Skeletal muscle tissue (tissue), 4 donors: ENCODE measurements around the gene INSM1. TPM values are rescaled to one million over a fixed set of nuclear protein-coding genes. Genes with fewer than 3 reads are reported as not detected.
A peak's percentile ranks its signal among the peaks of the same experiment; 100 is the strongest.

Experiments used
- H3K27ac ChIP-seq: one replicate; pipeline ENCODE4 v1.7.0; 2013; ENCODE audit warnings: mild to moderate bottlenecking, low read depth, low read length, inconsistent platforms
- H3K27me3 ChIP-seq, 3 donors: one replicate each; pipeline ENCODE4 v1.7.0; 2013; ENCODE audit warnings: low read length in 3 of 3; ENCODE audit not compliant: control insufficient read depth in 3 of 3, insufficient read depth in 3 of 3
- H3K36me3 ChIP-seq, 3 donors: one replicate each; pipeline ENCODE4 v1.7.0; 2013; ENCODE audit warnings: low read length in 3 of 3; ENCODE audit not compliant: control insufficient read depth in 3 of 3, insufficient read depth in 3 of 3
- H3K4me1 ChIP-seq, 3 donors: one replicate each; pipeline ENCODE4 v1.7.0; 2013; ENCODE audit warnings: low read length in 3 of 3, mild to moderate bottlenecking in 3 of 3; ENCODE audit not compliant: control insufficient read depth in 3 of 3, insufficient read depth in 3 of 3
- H3K4me3 ChIP-seq, 3 donors: one replicate each; pipeline ENCODE4 v1.7.0; 2013; ENCODE audit warnings: low read length in 3 of 3
- H3K9ac ChIP-seq, 3 donors: one replicate each; pipeline ENCODE4 v1.7.0; 2013; ENCODE audit warnings: low read length in 3 of 3, mild to moderate bottlenecking in 3 of 3, moderate library complexity in 2 of 3, low read depth in 1 of 3
- H3K9me3 ChIP-seq, 3 donors: one replicate each; pipeline ENCODE4 v1.7.0; 2013; ENCODE audit warnings: low read length in 3 of 3; ENCODE audit not compliant: control insufficient read depth in 3 of 3
- total RNA-seq: library from RNA; depleted of rRNA; stranded (reverse); fragments of >200 nt; gene quantifications from one replicate; pipeline ENCODE4 v1.2.3, GENCODE V29; 2014
- donor health status: Osteomylitis.

The INSM1 gene, protein sequence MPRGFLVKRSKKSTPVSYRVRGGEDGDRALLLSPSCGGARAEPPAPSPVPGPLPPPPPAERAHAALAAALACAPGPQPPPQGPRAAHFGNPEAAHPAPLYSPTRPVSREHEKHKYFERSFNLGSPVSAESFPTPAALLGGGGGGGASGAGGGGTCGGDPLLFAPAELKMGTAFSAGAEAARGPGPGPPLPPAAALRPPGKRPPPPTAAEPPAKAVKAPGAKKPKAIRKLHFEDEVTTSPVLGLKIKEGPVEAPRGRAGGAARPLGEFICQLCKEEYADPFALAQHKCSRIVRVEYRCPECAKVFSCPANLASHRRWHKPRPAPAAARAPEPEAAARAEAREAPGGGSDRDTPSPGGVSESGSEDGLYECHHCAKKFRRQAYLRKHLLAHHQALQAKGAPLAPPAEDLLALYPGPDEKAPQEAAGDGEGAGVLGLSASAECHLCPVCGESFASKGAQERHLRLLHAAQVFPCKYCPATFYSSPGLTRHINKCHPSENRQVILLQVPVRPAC
- not detected for total RNA-seq

DNA sequence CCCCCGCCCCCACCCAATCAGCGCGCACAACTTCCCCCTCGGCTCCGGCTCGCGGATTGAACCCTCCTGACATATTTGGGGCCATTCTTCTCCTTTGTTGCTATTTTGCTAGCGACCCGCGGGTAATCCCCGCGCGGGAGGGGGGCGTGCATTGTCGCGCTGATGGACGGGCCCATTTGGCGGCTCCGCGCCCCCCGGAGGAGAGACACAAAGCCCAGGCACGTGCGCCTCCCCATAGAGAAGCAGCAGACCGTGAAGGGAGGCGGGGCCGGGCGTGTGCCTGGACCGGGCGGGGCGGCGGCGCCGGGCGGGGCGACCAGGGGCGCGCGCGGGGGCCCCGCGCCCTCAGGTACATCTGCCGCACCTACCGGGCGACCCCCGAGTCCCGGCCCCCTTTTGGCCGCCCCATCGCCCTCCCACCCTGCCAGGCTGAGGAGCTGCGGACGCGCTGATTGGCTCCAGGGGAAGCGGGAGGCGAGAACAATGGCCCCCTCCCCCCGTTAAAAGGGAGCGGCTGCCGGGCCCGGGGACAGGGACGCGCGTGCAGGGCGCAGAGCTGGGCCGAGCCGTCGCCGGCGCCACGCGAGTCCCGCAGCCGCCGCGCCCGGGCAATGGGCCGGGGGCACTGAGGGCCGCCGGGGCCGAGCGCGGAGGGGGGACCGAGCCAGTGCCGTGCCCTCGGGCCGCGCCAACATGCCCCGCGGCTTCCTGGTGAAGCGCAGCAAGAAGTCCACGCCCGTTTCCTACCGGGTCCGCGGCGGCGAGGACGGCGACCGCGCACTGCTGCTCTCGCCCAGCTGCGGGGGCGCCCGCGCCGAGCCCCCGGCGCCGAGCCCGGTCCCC is at the start of gene INSM1:
Gene INSM1 (plus strand): TSS at position 530 of the 843 bp plus-strand sequence. CDS start 164 bp downstream, at position 694.
- Histone ChIP-seq H3K4me3 (peak within 1 kb of the TSS in 2 of 3 donors; percentile 41 to 43), H3K9ac (no peak within 1 kb of the TSS), H3K36me3 (no peaks in the 10 kb centered on the region), H3K9me3 (no peaks in the 10 kb centered on the region), H3K27ac (no peak within 1 kb of the TSS), H3K4me1 (peaks cover 4 to 16% (median 11%) of the 10 kb centered on the region in 3 donors), H3K27me3 (peaks cover 63 to 79% (median 66%) of the 10 kb centered on the region in 3 donors)

DNA sequence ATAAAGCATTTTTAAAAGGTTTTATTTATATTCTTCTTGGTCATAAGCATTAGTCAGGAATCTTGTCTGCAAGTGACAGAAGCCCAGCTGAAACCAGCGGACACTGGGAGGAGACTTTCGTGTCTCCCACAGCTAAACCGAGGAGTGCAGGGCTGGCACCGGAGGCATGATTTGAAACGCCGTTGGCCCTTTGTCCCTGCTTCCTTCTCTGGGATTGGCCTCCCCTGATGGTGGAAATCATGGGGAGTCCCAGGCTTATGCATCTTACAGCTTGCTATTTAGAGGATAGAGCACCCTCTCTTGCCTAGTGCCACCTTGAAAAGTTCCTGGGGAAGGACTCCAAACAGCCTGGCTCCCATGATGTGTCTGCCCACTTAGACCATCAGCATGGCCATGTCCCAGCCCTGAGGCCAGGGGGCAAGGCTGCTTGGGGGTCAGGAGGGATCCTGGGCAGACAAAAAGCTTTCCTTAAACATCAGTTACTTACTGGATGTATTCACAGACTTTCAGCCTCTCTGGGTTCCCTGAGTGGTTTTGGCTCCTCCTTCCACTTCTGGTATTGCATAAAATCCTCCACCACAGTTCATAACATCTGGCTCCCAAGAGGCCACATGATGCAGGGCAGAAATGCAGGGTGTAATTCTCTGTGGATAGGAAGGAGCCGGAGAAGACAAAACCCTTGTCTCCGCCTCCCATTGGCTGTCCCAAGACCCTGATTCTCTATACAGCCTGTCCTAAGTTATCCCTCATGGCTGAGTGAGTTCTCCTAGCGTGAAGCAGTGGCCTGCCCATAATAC is 49.3 kb upstream of the INSM1 start:
- H3K9me3 ChIP-seq, result peaks cover 0 to 4% (median 3%) of the 10 kb centered on the region in 3 donors
- peak overlapping the region; percentile 29 for H3K27ac ChIP-seq
- H3K4me3 ChIP-seq, result no peak overlapping the region
- no peaks in the 10 kb centered on the region for H3K36me3 ChIP-seq
- peaks cover 3 to 14% (median 13%) of the 10 kb centered on the region in 3 donors for H3K4me1 ChIP-seq
- H3K9ac ChIP-seq, result no peak overlapping the region
- no peaks in the 10 kb centered on the region for H3K27me3 ChIP-seq

DNA sequence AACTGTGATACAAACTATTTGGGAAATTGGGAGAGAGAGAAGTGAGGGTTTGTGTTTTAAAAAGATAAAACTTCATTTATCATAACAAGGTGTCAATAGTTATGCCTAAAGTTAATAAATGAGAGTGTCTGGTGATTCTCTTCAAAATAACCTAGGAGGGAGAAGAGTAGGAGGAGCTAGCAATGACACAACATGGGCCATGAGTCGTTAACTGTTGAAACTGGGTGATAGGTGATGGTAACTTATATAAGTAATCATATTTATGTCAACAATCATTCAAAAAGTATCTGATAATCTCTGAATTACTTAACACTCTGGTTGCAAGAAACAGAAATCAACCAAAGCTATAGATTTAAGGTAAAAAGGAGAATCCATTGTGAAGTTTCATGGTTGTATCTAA is 46.8 kb upstream of the INSM1 start:
- H3K27me3 ChIP-seq, result no peaks in the 10 kb centered on the region
- no peaks in the 10 kb centered on the region for H3K36me3 ChIP-seq
- H3K9ac ChIP-seq, result no peak overlapping the region
- peaks cover 0 to 3% (median 2%) of the 10 kb centered on the region in 3 donors for H3K9me3 ChIP-seq
- H3K4me1 ChIP-seq, result peaks cover 3 to 14% (median 13%) of the 10 kb centered on the region in 3 donors
- H3K27ac ChIP-seq, result no peak overlapping the region
- no peak overlapping the region for H3K4me3 ChIP-seq

DNA sequence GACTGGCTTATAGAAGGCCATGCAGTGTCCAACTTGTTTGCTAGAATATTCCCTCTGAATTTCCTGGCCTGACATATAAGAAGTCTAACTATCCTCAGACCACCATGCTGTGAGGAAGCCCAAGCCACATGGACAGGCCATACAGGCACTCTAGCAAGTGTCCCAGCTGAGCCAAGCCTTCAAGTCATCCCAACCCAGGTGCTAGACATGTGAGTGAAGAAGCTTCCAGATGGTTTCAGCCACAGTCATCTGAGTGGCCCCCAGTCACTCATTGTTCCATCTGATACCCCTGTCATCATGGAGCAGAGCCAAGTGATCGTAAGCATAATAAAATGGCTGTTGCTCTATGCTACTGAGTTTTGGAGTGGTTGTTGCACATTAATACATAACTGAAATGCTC is 46.0 kb upstream of the INSM1 start:
- peaks cover 3 to 14% (median 13%) of the 10 kb centered on the region in 3 donors for H3K4me1 ChIP-seq
- H3K9ac ChIP-seq, result no peak overlapping the region
- H3K27ac ChIP-seq, result no peak overlapping the region
- H3K4me3 ChIP-seq, result no peak overlapping the region
- H3K27me3 ChIP-seq, result no peaks in the 10 kb centered on the region
- H3K9me3 ChIP-seq, result peaks cover 0 to 3% (median 2%) of the 10 kb centered on the region in 3 donors
- H3K36me3 ChIP-seq, result no peaks in the 10 kb centered on the region

DNA sequence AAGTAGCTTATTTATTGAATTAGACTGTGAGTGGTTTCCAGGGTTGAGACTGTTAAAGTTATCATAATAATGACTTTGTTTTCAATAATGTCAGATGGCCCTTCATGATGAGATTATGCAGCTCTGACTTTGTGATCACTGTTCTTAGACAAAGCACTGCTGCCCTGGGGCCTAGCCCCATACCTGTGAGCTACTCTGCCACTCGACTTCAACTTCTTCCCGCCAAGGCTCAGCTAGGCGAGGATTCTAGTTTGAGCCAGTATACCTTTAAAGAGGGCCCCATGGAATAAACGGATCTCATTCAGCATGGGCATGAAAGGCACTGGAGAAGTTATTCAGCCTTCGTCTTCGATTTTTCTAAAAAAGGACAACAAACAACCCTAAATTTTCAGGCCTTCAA is 45.0 kb upstream of the INSM1 start:
- Histone ChIP-seq H3K27me3 (no peaks in the 10 kb centered on the region), H3K4me1 (peaks cover 0 to 5% (median 4%) of the 10 kb centered on the region in 3 donors), H3K9me3 (peaks cover 0 to 3% (median 2%) of the 10 kb centered on the region in 3 donors), H3K4me3 (no peak overlapping the region), H3K27ac (no peak overlapping the region), H3K36me3 (no peaks in the 10 kb centered on the region), H3K9ac (no peak overlapping the region)

DNA sequence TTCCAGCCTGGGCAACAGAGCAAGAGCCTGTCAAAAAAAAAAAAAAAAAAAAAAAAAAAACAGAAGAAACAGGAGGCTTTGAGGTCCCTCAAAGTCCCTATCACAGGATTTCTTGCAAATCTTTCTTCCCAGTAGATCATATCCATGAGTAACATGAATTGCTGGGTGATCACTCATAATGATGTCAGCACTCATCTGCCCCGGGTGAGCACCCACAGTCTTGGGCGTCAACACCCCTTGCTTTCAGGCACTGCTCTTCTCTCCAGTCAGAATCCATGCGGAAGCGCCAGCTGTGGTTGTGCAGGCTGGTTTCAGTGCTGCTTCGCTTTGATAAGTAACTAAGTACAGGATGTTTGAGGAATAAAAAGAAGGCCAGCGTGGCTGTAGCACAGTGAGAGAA is 40.2 kb upstream of the INSM1 start:
- H3K9me3 ChIP-seq, result no peaks in the 10 kb centered on the region
- no peak overlapping the region for H3K9ac ChIP-seq
- no peaks in the 10 kb centered on the region for H3K27me3 ChIP-seq
- H3K4me1 ChIP-seq, result no peaks in the 10 kb centered on the region
- no peak overlapping the region for H3K27ac ChIP-seq
- no peak overlapping the region for H3K4me3 ChIP-seq
- no peaks in the 10 kb centered on the region for H3K36me3 ChIP-seq

DNA sequence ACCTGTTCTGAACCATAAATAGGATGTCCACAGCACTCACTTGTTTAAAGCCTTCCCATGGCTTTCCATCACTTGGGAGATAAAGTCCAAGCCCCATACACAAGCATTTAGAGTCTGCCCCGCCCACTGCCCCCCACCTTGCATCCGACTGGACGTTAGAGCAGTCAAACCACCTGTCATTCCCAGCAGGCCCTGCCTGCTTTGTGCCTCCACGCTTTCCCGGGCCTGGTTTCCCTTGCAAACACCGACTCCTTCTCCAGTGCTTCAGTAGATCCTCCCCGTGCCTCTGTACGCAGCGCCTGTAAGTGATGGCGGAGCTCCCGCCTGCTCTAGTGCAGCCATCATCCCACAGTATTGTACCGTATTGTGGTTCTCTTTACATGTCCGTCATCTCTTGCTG is 38.3 kb upstream of the INSM1 start:
- H3K36me3 ChIP-seq, result no peaks in the 10 kb centered on the region
- no peak overlapping the region for H3K9ac ChIP-seq
- H3K4me1 ChIP-seq, result no peaks in the 10 kb centered on the region
- H3K9me3 ChIP-seq, result no peaks in the 10 kb centered on the region
- no peak overlapping the region for H3K27ac ChIP-seq
- no peak overlapping the region for H3K4me3 ChIP-seq
- H3K27me3 ChIP-seq, result no peaks in the 10 kb centered on the region

DNA sequence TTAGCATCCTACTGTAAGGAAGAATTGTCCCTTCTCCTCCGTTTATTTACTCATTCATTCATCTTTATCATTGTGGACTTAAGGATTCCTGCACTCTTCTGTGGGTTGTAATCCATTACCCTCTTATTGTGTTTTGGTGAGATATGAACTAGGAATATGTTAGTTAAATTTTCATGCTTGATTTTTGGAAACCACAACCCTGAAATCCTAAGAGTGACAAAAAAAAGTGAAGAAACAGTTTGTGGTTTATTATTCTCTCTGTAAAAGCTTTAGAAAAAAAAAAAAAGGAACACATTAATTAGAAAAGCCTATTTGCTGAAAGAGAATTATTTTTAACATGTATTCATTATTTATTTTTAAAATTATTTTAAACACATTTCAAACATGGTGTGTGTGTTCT is 36.7 kb upstream of the INSM1 start:
- no peaks in the 10 kb centered on the region for H3K36me3 ChIP-seq
- H3K27me3 ChIP-seq, result no peaks in the 10 kb centered on the region
- H3K4me3 ChIP-seq, result no peak overlapping the region
- no peak overlapping the region for H3K9ac ChIP-seq
- H3K4me1 ChIP-seq, result no peaks in the 10 kb centered on the region
- H3K9me3 ChIP-seq, result no peaks in the 10 kb centered on the region
- no peak overlapping the region for H3K27ac ChIP-seq

DNA sequence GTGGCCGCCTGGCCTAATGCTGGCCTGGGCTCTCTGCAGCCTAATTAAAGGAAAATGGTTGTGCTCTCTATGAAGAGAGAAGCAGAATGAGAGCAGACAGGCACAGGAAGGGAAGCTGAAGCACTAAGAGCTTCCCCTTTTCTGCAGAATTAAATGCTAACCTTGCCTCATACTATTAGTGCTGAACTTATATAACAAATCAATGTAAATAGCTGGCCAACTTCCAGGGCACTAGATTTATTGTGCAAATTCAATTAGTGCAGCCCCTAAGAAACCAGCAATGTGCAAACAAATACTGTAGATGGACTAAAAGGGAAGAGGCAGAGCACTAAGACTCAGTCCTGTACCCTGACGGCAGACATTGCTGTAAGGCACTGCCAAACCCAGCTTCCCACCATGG is 36.1 kb upstream of the INSM1 start:
- Histone ChIP-seq H3K4me1 (no peaks in the 10 kb centered on the region), H3K9me3 (no peaks in the 10 kb centered on the region), H3K36me3 (no peaks in the 10 kb centered on the region), H3K9ac (no peak overlapping the region), H3K27ac (no peak overlapping the region), H3K4me3 (no peak overlapping the region), H3K27me3 (no peaks in the 10 kb centered on the region)
